Measurements from ENCODE around the gene UTP25. TPM values are rescaled to one million over a fixed set of nuclear protein-coding genes. Genes with fewer than 3 reads are reported as not detected.

UTP25 gene
- total RNA-seq, 1 donor from 2014 or later = 7.4 TPM

- Histone ChIP-seq H3K27me3 (ENCODE audit: insufficient read depth, low read length) (no peaks in the 10 kb centered on the region), H2AFZ (ENCODE audit: low read depth, low read length) (no peak overlapping the region), H3K79me2 (ENCODE audit: insufficient read depth, low read length) (no peaks in the 10 kb centered on the region), H3K4me3 (ENCODE audit: insufficient read depth, low read depth, low read length) (no peak overlapping the region), H3K4me2 (ENCODE audit: low read length) (no peak overlapping the region), H3K9ac (ENCODE audit: low read length) (no peak overlapping the region), H3K36me3 (ENCODE audit: insufficient read depth, low read length) (no peaks in the 10 kb centered on the region), H3K27ac (ENCODE audit: low read depth, low read length) (no peak overlapping the region), H3K4me1 (ENCODE audit: insufficient read depth, low read length) (peaks cover 18% of the 10 kb centered on the region), H4K20me1 (ENCODE audit: insufficient read depth, low read length) (no peaks in the 10 kb centered on the region), H3K9me3 (ENCODE audit: insufficient read depth, low read depth, low read length) (no peaks in the 10 kb centered on the region)
- no peak for TF ChIP-seq EZH2 (IDR thresholded peaks at IDR 0.05; ENCODE audit: insufficient read depth, low read length)
- no peak for TF ChIP-seq CTCF (IDR thresholded peaks at IDR 0.05; ENCODE audit: insufficient read depth, low read depth, low read length)
- no peak for FAIRE-seq
- Mint-ChIP-seq H3K27ac (ENCODE audit: unreplicated experiment) (no peak overlapping the region), H3K4me1 (ENCODE audit: low read depth, unreplicated experiment) (peaks cover 12% of the 10 kb centered on the region), H3K9me3 (ENCODE audit: unreplicated experiment) (peaks cover 15% of the 10 kb centered on the region), H3K27me3 (ENCODE audit: low read depth, unreplicated experiment) (no peaks in the 10 kb centered on the region), H3K4me3 (ENCODE audit: unreplicated experiment) (no peak overlapping the region), H3K36me3 (ENCODE audit: low read depth, unreplicated experiment) (no peaks in the 10 kb centered on the region)
- DNase-seq (ENCODE audit: low read depth) = peak; percentile 47
These were observed 42.5 kb downstream of the UTP25 start for GRCh38 chr1:209870151-209870831.

GRCh38 chr1:209871006-209871405 is 43.2 kb downstream of the UTP25 start:
- DNase-seq (ENCODE audit: low read depth) = no peak
- no peak for FAIRE-seq
- H3K4me1 ChIP-seq (ENCODE audit: insufficient read depth, low read length) = peaks cover 26% of the 10 kb centered on the region
- Mint-ChIP-seq H3K4me3 (ENCODE audit: unreplicated experiment) (no peak overlapping the region), H3K27me3 (ENCODE audit: low read depth, unreplicated experiment) (no peaks in the 10 kb centered on the region), H3K36me3 (ENCODE audit: low read depth, unreplicated experiment) (no peaks in the 10 kb centered on the region), H3K4me1 (ENCODE audit: low read depth, unreplicated experiment) (peaks cover 18% of the 10 kb centered on the region), H3K9me3 (ENCODE audit: unreplicated experiment) (peaks cover 15% of the 10 kb centered on the region), H3K27ac (ENCODE audit: unreplicated experiment) (no peak overlapping the region)
- H3K36me3 ChIP-seq (ENCODE audit: insufficient read depth, low read length) = no peaks in the 10 kb centered on the region
- H3K9ac ChIP-seq (ENCODE audit: low read length) = no peak overlapping the region
- TF ChIP-seq CTCF (IDR thresholded peaks at IDR 0.05; ENCODE audit: insufficient read depth, low read depth, low read length) (no peak), EZH2 (IDR thresholded peaks at IDR 0.05; ENCODE audit: insufficient read depth, low read length) (no peak)
- H3K27ac ChIP-seq (ENCODE audit: low read depth, low read length) = no peak overlapping the region
- no peak overlapping the region for H3K4me3 ChIP-seq (ENCODE audit: insufficient read depth, low read depth, low read length)
- no peaks in the 10 kb centered on the region for H3K79me2 ChIP-seq (ENCODE audit: insufficient read depth, low read length)
- H3K27me3 ChIP-seq (ENCODE audit: insufficient read depth, low read length) = no peaks in the 10 kb centered on the region
- H3K4me2 ChIP-seq (ENCODE audit: low read length) = no peak overlapping the region
- H2AFZ ChIP-seq (ENCODE audit: low read depth, low read length) = no peak overlapping the region
- H4K20me1 ChIP-seq (ENCODE audit: insufficient read depth, low read length) = no peaks in the 10 kb centered on the region
- H3K9me3 ChIP-seq (ENCODE audit: insufficient read depth, low read depth, low read length) = no peaks in the 10 kb centered on the region

GRCh38 chr1:209871430-209871829 is 43.7 kb downstream of the UTP25 start:
- no peak for FAIRE-seq
- Histone ChIP-seq H3K27me3 (ENCODE audit: insufficient read depth, low read length) (no peaks in the 10 kb centered on the region), H3K4me1 (ENCODE audit: insufficient read depth, low read length) (peaks cover 30% of the 10 kb centered on the region), H3K27ac (ENCODE audit: low read depth, low read length) (no peak overlapping the region), H3K4me3 (ENCODE audit: insufficient read depth, low read depth, low read length) (no peak overlapping the region), H3K9ac (ENCODE audit: low read length) (no peak overlapping the region), H3K79me2 (ENCODE audit: insufficient read depth, low read length) (no peaks in the 10 kb centered on the region), H3K4me2 (ENCODE audit: low read length) (no peak overlapping the region), H3K9me3 (ENCODE audit: insufficient read depth, low read depth, low read length) (no peaks in the 10 kb centered on the region), H2AFZ (ENCODE audit: low read depth, low read length) (no peak overlapping the region), H4K20me1 (ENCODE audit: insufficient read depth, low read length) (no peaks in the 10 kb centered on the region), H3K36me3 (ENCODE audit: insufficient read depth, low read length) (no peaks in the 10 kb centered on the region)
- H3K4me1 Mint-ChIP-seq (ENCODE audit: low read depth, unreplicated experiment) = peaks cover 18% of the 10 kb centered on the region
- no peaks in the 10 kb centered on the region for H3K36me3 Mint-ChIP-seq (ENCODE audit: low read depth, unreplicated experiment)
- H3K4me3 Mint-ChIP-seq (ENCODE audit: unreplicated experiment) = no peak overlapping the region
- no peak overlapping the region for H3K27ac Mint-ChIP-seq (ENCODE audit: unreplicated experiment)
- no peaks in the 10 kb centered on the region for H3K27me3 Mint-ChIP-seq (ENCODE audit: low read depth, unreplicated experiment)
- DNase-seq (ENCODE audit: low read depth) = no peak
- TF ChIP-seq EZH2 (IDR thresholded peaks at IDR 0.05; ENCODE audit: insufficient read depth, low read length) (no peak), CTCF (IDR thresholded peaks at IDR 0.05; ENCODE audit: insufficient read depth, low read depth, low read length) (no peak)
- peaks cover 15% of the 10 kb centered on the region for H3K9me3 Mint-ChIP-seq (ENCODE audit: unreplicated experiment)

Data from astrocyte (in vitro differentiated cells and primary cell).